Esophagus muscularis mucosa (tissue), 3 donors: Measurements from ENCODE around the gene TRAPPC10.
"Not testable (repeated sequence)": the region's sequence is repeated elsewhere in the genome, so short reads cannot be mapped to it uniquely, and the experiment has no call there.

ENCODE experiments used
- POLR2A ChIP-seq: fragments of 450-650 bp; IDR thresholded peaks from one replicate; pipeline ENCODE4 v1.6.1; 2017; ENCODE audit warnings: antibody characterized with exemption, moderate library complexity, mild to moderate bottlenecking, low read depth
- POLR2AphosphoS5 ChIP-seq, 2 donors: sonication (generic); formaldehyde crosslinking; IDR thresholded peaks; one replicate each; pipeline ENCODE4 v1.6.1; 2017; ENCODE audit warnings: antibody characterized with exemption in 2 of 2
- TF ChIP-seq, protein P1 (sequence below), 3 experiments: fragments of 200-600 bp in 2 of 3; fragments of 450-650 bp in 1 of 3; sonication (generic) in 2 of 3; IDR thresholded peaks; one replicate each; pipeline ENCODE4 v1.5.1; 2017 to 2019; ENCODE audit warnings: antibody characterized with exemption in 3 of 3, mild to moderate bottlenecking in 2 of 3, moderate library complexity in 1 of 3

DNA sequence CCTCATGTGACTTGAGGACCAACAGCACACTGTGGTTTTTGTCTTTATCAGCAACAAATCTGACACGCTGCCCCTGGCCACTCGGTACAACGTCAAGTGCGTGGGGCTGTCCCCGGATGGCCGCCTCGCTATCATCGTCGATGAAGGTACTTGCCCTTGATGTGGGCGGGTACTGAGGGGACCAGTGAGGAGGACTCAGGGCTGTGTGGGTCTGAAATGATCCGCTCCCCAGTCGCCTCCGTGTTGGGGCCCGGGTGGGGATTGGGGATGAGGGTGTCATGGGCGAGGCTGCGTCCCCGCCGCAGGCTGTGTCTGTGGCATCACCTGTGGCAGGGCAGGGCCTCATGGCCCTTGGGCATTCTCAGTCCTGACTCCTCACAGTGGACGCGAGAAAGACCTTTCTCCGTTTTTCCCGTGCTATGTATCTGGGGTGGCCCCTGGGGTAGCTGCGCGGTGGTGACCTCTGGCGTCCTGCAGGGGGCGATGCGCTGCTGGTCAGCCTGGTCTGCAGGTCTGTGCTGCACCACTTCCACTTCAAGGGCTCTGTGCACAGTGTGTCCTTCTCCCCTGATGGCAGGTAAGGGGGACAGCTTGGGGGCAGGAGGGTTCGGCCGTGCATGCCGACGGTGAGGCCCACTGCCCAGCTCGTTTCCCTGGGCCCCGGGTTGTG lies 101.7 kb downstream of the TRAPPC10 start:
- TF ChIP-seq, protein P1, sequence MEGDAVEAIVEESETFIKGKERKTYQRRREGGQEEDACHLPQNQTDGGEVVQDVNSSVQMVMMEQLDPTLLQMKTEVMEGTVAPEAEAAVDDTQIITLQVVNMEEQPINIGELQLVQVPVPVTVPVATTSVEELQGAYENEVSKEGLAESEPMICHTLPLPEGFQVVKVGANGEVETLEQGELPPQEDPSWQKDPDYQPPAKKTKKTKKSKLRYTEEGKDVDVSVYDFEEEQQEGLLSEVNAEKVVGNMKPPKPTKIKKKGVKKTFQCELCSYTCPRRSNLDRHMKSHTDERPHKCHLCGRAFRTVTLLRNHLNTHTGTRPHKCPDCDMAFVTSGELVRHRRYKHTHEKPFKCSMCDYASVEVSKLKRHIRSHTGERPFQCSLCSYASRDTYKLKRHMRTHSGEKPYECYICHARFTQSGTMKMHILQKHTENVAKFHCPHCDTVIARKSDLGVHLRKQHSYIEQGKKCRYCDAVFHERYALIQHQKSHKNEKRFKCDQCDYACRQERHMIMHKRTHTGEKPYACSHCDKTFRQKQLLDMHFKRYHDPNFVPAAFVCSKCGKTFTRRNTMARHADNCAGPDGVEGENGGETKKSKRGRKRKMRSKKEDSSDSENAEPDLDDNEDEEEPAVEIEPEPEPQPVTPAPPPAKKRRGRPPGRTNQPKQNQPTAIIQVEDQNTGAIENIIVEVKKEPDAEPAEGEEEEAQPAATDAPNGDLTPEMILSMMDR (IDR thresholded peaks at IDR 0.05), result not testable (repeated sequence)
- not testable (repeated sequence) for TF ChIP-seq POLR2A; POLR2AphosphoS5 (IDR thresholded peaks at IDR 0.05)
